Measurements from ENCODE around the gene RGS13. TPM values are rescaled to one million over a fixed set of nuclear protein-coding genes. Genes with fewer than 3 reads are reported as not detected.

Gene RGS13
- total RNA-seq, 3 donors from 2014 or later, result 0.43 to 1.3 (median 0.96) TPM

DNA sequence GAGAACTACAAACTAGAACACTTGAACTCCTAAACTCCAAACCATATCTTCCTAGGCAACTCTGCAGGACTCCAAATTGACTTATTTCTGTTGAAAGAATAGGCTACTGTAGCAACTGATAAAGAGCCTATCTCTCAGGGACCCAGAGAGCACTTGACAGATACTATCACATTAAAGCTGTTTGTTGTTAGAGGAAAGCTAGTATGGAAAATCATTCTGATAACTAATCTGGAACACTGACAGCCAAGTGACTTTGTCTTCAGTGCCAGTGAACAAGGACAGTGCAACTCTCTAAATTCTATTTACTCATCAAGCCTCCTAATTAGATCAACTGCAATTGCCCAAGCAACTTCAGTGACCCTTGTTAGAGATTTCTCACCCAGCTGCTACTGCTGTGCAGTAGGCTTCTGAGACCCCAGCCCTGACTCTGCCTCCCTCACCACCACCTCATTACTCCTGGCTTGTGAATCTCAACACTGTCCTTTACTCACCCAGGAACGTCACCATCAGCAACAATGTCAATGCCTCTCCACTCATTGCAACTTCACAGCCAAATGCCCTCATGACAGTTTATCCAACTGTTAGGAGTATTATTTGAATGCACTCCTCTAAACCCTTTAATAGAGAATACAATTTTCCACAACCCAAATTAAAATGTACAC lies 7.4 kb upstream of the RGS13 start:
- Histone ChIP-seq H3K36me3 (ENCODE audit: low read depth) (no peaks in the 10 kb centered on the region), H3K4me3 (no peak overlapping the region), H3K9me3 (no peaks in the 10 kb centered on the region), H3K4me1 (ENCODE audit: low read depth) (no peaks in the 10 kb centered on the region)
- no peak for ATAC-seq
- no peak for DNase-seq
- TF ChIP-seq, protein P1, sequence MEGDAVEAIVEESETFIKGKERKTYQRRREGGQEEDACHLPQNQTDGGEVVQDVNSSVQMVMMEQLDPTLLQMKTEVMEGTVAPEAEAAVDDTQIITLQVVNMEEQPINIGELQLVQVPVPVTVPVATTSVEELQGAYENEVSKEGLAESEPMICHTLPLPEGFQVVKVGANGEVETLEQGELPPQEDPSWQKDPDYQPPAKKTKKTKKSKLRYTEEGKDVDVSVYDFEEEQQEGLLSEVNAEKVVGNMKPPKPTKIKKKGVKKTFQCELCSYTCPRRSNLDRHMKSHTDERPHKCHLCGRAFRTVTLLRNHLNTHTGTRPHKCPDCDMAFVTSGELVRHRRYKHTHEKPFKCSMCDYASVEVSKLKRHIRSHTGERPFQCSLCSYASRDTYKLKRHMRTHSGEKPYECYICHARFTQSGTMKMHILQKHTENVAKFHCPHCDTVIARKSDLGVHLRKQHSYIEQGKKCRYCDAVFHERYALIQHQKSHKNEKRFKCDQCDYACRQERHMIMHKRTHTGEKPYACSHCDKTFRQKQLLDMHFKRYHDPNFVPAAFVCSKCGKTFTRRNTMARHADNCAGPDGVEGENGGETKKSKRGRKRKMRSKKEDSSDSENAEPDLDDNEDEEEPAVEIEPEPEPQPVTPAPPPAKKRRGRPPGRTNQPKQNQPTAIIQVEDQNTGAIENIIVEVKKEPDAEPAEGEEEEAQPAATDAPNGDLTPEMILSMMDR (IDR thresholded peaks at IDR 0.05), result no peak
- intact Hi-C loops (cut with DNase I, micrococcal nuclease), result no loop called here

GRCh38 chr1:192629612-192630011 lies 6.3 kb upstream of the RGS13 start:
- Histone ChIP-seq H3K36me3 (ENCODE audit: low read depth) (no peaks in the 10 kb centered on the region), H3K4me1 (ENCODE audit: low read depth) (no peaks in the 10 kb centered on the region), H3K9me3 (no peaks in the 10 kb centered on the region), H3K4me3 (no peak overlapping the region)
- DNase-seq (no peak), ATAC-seq (no peak)
- intact Hi-C loops (cut with DNase I, micrococcal nuclease), result no loop called here
- TF ChIP-seq, protein P1 (IDR thresholded peaks at IDR 0.05), result no peak

DNA sequence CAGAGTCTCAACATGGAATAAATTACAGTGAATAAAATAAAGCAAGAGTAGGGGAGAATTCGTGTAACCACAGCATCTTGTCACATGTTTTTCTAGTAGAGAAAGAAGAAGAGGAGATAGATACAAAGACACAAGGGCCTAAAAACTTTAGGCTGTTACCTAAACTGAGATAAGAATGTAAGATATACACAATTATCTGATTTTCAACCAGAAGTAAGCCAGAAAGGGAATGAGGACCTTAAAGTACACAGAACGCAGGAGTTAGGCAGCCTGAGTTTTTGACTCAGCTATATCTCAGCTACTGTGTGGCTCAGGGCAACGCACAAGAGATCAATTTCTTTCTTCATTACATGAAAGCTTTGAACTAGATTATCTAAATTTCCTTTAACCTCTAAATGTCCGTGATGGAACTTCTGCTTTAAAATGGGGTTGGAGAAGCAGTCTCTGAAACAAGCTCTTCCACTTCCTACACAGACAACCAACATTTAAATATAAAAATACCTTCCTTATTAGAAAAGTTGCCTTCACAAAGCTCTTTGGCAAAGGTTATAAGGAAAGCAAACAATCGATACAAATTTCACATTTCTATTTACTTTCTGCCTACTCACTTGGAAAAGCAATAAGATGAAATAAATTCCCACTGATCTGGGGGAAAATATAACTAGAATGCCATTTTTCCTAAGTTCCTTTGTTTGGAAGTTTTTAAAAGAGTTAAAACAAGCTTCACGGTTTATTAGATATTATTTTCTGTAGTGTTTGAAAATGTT lies 5.2 kb upstream of the RGS13 start:
- intact Hi-C loops (cut with DNase I, micrococcal nuclease), result no loop called here

GRCh38 chr1:192631749-192632148 lies 4.2 kb upstream of the RGS13 start:
- TF ChIP-seq, protein P1 (IDR thresholded peaks at IDR 0.05), result no peak
- DNase-seq, result no peak
- H3K9me3 ChIP-seq, result no peaks in the 10 kb centered on the region

More for the DNA sequence above, 5.2 kb upstream of the RGS13 start:
- TF ChIP-seq, protein P1 (IDR thresholded peaks at IDR 0.05), result no peak
- ATAC-seq (no peak), DNase-seq (no peak)
- Histone ChIP-seq H3K4me1 (ENCODE audit: low read depth) (no peaks in the 10 kb centered on the region), H3K4me3 (no peak overlapping the region), H3K9me3 (no peaks in the 10 kb centered on the region), H3K36me3 (ENCODE audit: low read depth) (no peaks in the 10 kb centered on the region)

GRCh38 chr1:192632188-192632587 lies 3.8 kb upstream of the RGS13 start:
- no peaks in the 10 kb centered on the region for H3K36me3 ChIP-seq (ENCODE audit: low read depth)
- intact Hi-C loops (cut with DNase I, micrococcal nuclease), result no loop called here

More at GRCh38 chr1:192631749-192632148, 4.2 kb upstream of the RGS13 start:
- Histone ChIP-seq H3K36me3 (ENCODE audit: low read depth) (no peaks in the 10 kb centered on the region), H3K4me1 (ENCODE audit: low read depth) (no peaks in the 10 kb centered on the region), H3K4me3 (no peak overlapping the region)
- ATAC-seq, result no peak
- intact Hi-C loops (cut with DNase I, micrococcal nuclease), result no loop called here

More at GRCh38 chr1:192632188-192632587, 3.8 kb upstream of the RGS13 start:
- DNase-seq (no peak), ATAC-seq (no peak)
- Histone ChIP-seq H3K4me3 (no peak overlapping the region), H3K4me1 (ENCODE audit: low read depth) (no peaks in the 10 kb centered on the region), H3K9me3 (no peaks in the 10 kb centered on the region)
- TF ChIP-seq, protein P1 (IDR thresholded peaks at IDR 0.05), result no peak

Measured in mucosa of descending colon (tissue), 3 donors.